Stimulated activated CD4-positive, alpha-beta T cell treated with anti-CD3 and anti-CD28 coated beads, TNF-alpha, amount 100 ng/mL, for 24 hours (primary cell): ENCODE data around the gene FBXO39.
A peak's percentile ranks its signal among the peaks of the same experiment; 100 is the strongest.
"Not testable (repeated sequence)": the region's sequence is repeated elsewhere in the genome, so short reads cannot be mapped to it uniquely, and the experiment has no call there.

Source experiments
- DNase-seq, 3 experiments: peaks; one replicate each; pipeline ENCODE4 v3.0.0-alpha.2; 2020; ENCODE audit warnings: low read depth in 3 of 3

FBXO39 gene

DNA sequence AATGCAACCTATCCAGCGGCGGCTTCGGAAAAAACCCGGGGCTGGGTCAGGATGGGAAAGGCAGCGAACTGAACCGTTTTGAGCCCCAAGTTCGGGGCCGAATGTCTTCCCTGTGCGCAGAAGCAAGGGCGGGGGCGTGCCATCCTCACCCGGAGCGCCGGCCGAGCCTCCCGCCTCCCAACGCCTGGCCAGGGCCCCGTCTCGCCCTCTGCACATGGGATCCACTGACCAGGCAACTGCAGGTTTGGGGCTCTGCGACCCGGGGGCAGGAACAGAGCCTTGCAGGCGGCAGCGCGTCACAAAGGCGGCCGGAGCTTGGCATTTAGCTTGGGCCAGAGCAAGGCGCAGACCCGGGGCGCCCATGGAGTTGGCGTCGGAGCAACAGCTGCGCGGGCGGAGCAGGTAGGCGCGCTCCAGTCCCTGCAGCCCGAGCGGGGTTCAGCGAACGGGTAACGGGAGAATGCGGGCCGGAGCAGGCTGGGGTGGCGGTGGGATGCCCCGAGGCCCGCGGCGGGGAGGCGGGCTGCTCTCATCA is at the start of gene FBXO39:
FBXO39 (plus strand) TSS at position 345 of the 535 bp plus-strand sequence. CDS start 3,654 bp downstream, outside the sequence.
- no peak for DNase-seq

DNA sequence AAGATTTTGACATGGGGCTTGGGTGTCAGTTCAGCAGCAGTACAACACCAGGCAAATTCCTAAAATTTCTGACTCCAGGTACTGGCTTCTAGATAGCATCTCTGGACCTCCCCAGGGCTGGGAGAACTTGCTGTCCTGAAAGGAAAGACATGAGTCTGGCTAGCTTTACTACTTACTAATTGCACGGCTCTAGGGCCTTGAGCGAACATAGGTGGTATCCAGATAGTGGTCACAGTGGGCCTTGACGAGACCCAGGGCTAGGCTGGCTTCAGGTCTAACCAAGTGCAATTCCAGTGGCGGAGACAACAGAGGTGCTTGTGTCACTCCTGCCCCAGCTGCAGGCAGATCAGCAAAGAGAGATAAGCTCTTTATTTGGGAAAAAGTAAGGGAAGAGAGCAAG is 46.5 kb upstream of the FBXO39 start:
- DNase-seq = no peak

DNA sequence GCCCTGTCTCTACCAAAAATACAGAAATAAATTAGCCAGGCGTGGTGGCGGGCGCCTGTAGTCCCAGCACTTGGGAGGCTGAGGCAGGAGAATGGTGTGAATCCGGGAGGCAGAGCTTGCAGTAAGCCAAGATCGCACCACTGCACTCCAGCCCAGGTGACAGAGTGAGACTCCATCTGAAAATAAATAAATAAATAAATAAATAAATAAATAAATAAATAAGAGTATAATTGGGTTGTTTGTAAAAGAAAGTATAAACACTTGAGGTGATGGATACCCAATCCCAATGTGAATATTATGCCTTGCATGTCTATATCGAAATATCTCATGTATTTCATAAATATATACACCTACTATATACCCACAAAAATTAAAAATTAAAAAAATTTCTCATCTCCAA is 29.4 kb upstream of the FBXO39 start:
- DNase-seq = not testable (repeated sequence)

DNA sequence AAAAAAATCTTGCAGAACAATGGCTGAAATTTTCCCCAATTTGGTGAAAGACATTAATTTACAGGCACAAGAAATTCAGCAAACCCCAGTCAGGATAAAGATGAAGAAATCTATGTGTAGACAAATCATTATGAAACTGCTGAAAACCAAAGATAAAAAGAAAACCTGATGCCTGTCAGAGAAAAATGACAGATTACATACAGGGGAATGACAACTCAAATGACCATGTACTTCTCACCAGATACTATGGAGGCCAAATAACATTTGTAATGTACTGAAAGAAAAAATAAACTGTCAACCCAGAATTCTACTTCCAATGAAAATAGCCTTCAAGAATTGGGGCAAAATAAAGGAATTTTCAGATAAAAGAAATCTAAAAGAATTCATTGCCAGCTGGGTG is 27.4 kb upstream of the FBXO39 start:
- DNase-seq = no peak

DNA sequence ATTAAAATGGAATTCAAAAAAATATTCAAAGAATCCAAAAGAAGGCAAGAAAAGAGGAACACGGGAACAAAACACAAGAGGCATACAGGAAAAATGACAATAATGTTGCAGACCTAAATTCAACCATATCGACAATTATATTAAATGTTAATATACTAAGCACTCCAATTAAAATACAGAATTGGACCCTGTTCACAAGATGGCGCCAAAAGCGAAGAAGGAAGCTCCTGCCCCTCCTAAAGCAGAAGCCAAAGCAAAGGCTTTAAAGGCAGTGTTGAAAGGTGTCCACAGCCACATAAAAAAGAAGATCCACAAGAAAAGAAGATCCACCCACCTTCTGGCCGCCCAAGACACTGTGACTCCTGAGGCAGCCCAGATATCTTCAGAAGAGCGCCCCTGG is 26.5 kb upstream of the FBXO39 start:
- DNase-seq = no peak

DNA sequence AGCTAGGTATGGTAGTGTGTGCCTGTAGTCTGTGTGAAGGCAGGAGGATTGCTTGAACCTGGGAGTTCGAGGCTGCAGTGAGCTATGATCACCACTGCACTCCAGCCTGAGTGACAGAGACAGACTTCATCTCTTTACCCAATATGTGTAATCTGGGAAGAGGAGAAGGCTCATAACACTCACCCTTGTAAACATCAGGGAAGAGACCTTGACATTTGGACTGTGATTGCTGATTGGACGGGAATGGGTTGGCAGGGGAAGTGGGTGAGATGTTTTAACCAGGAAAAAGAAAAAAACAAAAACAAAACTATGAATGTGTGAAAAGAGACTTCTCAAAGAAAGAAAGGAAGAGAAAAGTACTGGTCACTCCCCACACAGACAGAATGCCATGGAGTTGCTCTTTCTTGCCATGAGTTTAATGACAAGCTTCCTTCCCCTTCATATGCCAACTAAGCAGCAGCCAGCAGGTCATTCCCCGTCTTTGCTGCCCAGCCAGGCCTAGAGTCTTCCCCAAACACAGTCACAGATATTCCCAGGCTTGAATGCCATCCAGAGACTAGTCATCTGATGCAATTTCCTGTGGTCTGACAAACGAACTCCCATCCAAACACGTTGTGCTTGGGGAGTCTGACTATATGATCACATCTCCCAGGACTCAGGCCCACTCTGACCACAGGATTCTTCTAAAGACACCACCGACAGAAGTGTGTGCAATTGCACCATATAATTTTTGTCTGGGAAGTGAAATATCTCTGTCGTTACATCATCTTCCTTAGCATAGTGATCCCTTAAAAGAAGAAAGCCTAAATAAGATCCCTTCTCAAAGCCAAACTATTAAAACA is 23.7 kb upstream of the FBXO39 start:
- DNase-seq = no peak

DNA sequence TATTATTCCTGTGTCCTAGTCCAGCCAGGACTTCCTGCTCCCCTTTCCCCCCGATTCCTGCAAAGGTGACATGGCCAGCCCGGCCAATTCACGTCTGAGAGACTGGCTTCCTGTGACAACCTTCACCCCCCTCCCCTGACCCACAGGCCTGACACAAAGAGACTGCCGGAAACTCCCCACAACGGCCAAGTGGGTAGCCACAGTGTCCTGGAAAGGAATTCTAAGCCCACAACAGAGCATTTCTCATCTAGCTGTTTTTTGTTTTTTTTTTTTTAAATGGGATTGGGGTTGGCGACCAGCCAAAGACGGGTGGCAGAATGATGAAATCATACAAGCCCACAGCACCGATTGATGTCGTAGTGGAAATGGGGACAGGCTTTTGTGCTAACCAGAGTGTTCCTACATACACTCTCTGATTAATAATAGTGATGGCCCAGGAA is 23.0 kb upstream of the FBXO39 start:
- peak in 1 of 3 experiments; percentile 30 for DNase-seq

DNA sequence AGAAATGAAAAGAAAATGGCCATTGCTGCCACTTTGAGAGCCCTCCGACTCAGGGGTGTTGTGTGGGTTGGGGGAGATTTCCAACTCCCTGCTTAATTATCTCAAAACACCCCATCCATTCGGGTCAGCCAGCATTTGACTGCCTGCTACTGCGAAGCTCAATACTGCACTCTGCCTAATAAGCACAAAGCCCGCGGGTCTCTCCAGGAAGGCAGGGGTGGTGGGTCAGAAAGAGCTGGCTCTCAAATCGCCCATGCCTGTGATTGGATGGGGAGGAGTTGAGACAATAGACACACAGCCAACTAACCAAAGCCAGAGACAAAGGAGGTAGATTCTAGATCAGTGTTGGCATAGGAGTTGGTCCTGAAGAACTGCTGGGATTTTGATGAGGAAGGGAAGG is 22.5 kb upstream of the FBXO39 start:
- no peak for DNase-seq

DNA sequence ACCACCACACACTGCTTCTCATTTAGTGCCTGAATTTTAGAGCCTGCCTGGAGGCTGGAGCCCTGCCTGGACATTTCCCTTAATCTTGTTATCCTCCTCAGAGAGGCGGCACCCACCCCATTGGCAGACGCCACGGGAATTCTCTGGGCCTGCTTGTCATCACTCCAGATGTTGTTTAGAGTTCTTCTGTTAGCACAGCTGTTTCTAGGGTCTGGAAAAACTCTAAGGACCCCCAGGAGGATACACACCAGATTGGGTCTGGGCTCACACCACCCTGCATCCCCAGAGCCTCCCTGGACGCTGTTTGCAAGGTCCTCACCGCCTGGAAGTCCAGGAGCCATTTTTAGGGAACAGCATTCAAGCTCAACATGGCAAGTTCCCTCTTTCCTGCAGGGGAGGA is 20.7 kb upstream of the FBXO39 start:
- DNase-seq = no peak

DNA sequence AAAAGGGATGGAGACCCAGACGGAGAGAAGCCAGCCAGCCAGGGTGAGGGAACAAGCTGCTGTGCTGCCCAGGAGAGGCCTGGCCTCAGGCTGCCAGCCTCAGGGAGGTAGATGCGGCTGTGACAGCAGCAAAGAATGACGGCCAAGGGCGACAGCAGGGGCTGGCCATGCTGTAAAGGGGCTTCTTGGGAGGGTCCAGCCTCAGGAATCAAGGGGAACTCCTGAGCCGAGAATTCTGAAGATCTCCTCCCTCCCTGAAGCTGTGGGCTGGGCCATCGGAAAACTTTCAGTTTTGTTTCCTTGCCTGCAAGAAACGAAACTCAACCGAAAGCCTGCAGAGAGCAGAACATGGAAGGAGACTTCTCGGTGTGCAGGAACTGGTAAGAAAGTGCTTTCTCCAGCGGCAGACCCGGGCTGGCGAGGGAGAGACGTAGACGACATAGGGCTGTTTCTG is 20.3 kb upstream of the FBXO39 start, which contains the start of gene XAF1:
XAF1 (plus strand) TSS at position 316 of the 454 bp plus-strand sequence; CDS start at position 349, 33 bp downstream.
- DNase-seq = peak in 1 of 3 experiments; percentile 25

DNA sequence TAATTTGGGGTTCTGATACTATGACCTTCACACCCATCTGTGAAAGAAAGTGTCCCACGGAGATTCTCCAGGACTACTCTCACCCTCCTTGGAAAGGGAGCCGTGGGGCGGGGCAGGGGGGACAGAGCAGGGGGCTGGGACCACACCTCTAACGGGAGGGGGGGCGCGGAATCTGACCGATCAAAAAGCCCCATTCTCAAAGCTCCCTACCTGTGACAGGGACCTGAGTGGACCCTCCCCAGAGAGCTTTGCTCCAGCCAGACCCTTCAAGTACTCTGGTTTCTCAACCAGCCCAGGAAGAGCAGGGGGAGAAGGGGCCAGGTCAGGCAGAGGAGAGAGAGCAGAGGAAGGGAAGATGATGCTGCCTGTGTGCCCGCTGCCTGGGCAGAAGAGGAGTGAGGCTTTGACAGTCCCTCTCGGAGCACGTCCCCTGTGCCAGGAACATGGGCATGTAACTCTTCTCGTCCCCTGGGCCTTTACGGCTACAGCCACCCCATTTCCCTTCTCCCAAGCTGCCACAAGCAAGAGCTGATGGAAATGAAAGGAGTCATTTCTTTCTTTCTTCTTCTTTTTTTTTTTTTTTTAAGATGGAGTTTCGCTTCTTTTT is 19.5 kb upstream of the FBXO39 start:
- DNase-seq = no peak

- no peak for DNase-seq
These were observed 18.3 kb upstream of the FBXO39 start for GRCh38 chr17:6757747-6758146.

- no peak for DNase-seq
These were observed 14.2 kb upstream of the FBXO39 start for GRCh38 chr17:6761779-6762178.

- DNase-seq = no peak
These were observed 7.6 kb upstream of the FBXO39 start for GRCh38 chr17:6768447-6768846.

- DNase-seq = no peak
These were observed 4.0 kb upstream of the FBXO39 start for GRCh38 chr17:6772016-6772415.

DNA sequence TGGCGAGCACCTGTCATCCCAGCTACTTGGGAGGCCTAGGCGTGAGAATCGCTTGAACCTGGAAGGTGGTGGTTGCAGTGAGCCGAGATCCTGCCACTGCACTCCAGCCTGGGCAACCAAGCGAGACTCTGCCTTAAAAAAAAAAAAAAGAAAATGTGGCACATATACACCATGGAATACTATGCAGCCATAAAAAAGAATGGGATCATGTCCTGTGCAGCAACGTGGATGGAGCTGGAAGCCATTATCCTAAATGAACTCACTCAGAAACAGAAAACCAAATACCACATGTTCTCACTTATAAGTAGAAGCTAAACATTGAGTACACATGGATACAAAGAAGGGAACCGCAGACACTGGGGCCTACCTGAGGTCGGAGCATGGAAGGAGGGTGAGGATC is 1.1 kb upstream of the FBXO39 start:
- DNase-seq = not testable (repeated sequence)

GRCh38 chr17:6779411-6779810 is 3.4 kb downstream of the FBXO39 start:
- DNase-seq = no peak

GRCh38 chr17:6780001-6780400 is 4.0 kb downstream of the FBXO39 start:
- no peak for DNase-seq

- no peak for DNase-seq
These were observed 4.9 kb downstream of the FBXO39 start for GRCh38 chr17:6780886-6781285.

DNA sequence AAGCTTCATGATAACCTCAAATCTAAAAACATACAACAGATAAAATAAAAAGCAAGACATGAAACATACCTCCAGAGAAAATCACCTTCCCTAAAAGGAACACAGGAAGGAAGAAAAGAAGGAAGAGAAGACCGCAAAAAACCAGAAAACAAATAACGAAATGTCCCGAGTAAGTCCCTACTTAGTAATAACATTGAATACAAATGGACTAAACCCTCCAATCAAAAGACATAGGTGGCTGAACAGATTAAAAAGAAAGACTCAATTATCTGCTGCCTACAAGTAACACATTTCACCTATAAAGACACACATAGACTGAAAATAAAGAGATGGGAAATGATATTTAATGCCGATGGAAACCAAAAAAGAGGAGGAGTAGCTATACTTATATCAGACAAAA is 6.2 kb downstream of the FBXO39 start:
- DNase-seq = no peak

DNA sequence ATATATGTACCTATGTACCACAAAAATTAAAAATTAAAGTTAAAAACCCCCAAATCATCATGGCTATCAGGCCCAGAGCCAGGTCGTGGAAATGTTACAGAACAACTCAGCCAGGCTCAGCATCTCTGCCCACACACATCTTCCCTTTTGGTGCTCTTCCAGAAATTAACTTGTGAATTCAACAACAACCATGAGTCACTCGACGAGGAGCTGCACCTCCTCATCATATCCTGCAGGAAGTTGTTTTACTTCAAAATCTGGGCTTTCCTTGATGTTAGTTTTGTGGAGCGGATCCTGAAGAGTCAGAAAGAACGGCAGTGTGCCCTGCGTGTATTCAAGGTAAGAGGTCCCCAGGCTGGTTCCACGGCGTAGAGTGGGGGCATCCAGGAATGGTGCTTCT is 10.6 kb downstream of the FBXO39 start:
- no peak for DNase-seq

DNA sequence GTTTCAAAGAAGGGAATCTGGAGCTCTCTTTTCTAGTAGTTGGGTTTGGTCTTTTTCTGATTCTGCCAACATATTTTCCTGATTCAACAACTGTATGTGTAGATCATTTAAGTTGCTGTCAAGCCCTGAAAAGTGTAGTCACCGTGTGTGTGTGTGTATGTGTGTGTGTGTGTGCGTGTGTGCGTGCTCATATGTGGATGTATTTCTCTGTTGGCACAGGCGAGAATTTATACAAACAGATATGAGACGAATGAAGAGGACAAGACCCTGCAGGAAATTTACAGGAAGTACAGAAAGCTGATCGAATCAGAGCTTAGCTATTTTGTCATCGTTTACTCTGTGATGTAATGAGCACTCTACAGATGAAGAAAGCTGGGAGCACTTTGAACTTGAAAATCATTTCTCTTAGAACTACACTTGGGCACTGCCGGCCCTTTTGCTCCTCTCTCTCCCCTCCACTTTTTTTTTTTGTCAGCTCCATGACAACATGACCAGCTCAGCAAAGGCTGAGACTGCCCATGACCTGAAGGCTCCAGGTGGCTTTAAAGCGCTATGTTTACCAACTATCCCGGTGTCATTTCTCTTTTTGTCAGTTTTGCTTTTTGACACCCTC is 11.2 kb downstream of the FBXO39 start:
- DNase-seq = no peak
